Body of pancreas (tissue), 4 donors: ENCODE results near the gene WDR75.

ENCODE experiments used
- POLR2A ChIP-seq, 3 donors: fragments of 450-650 bp; IDR thresholded peaks; one replicate each; pipeline ENCODE4 v1.6.1; 2016; ENCODE audit warnings: antibody characterized with exemption in 3 of 3, mild to moderate bottlenecking in 2 of 3
- TF ChIP-seq, protein P1 (sequence below), 7 experiments: fragments of 450-650 bp in 4 of 7; fragments of 200-600 bp in 3 of 7; sonication (generic) in 3 of 7; IDR thresholded peaks; one replicate each; pipeline ENCODE4 v1.5.1; 2016 to 2019; ENCODE audit warnings: antibody characterized with exemption in 7 of 7

DNA sequence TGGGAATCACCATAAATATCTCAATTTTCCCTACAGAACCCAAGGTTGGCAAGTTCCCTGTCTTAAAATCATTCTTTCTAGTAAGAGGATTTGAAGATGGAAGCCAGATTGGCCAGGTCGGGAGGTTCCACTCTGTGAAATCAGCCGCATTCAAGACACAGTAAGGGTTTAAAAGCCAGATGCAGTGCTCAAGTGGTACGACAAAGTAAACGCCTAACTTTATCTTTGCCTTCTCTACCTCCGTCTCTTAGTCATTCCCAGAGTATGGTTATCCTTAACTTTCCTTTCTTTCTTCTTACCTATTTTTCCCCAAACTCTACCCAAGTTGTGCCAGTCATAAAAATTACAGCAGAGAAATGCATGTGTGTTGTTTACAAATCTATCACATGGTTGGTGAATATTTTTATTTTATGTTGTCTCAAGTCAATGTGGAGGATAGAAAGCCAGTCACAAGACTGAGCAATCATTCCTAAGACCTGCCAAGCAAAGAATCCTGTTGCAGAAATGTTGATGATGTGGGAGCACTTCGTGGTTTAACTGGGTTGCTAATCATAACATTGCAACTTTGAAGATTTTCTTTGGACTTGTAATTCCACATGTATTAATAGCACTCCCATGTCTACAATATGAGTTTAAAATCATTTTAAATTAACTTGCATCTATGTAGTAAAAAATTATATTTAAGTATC lies 76.7 kb downstream of the WDR75 start:
- no peak for TF ChIP-seq POLR2A (IDR thresholded peaks at IDR 0.05)
- TF ChIP-seq, protein P1, sequence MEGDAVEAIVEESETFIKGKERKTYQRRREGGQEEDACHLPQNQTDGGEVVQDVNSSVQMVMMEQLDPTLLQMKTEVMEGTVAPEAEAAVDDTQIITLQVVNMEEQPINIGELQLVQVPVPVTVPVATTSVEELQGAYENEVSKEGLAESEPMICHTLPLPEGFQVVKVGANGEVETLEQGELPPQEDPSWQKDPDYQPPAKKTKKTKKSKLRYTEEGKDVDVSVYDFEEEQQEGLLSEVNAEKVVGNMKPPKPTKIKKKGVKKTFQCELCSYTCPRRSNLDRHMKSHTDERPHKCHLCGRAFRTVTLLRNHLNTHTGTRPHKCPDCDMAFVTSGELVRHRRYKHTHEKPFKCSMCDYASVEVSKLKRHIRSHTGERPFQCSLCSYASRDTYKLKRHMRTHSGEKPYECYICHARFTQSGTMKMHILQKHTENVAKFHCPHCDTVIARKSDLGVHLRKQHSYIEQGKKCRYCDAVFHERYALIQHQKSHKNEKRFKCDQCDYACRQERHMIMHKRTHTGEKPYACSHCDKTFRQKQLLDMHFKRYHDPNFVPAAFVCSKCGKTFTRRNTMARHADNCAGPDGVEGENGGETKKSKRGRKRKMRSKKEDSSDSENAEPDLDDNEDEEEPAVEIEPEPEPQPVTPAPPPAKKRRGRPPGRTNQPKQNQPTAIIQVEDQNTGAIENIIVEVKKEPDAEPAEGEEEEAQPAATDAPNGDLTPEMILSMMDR (IDR thresholded peaks at IDR 0.05): no peak
